Keratinocyte (primary cell): ENCODE data around the gene KRT71. TPM values are rescaled to one million over a fixed set of nuclear protein-coding genes. Genes with fewer than 3 reads are reported as not detected.
A peak's percentile ranks its signal among the peaks of the same experiment; 100 is the strongest.

Experiments
- DNase-seq: peaks from one replicate; pipeline ENCODE4 v3.0.0-alpha.2; 2011; ENCODE audit warnings: low read depth, missing footprints, low spot score
- FAIRE-seq: peaks from 2 replicates; lab custom pipeline; 2011; peaks lifted over from hg19 to GRCh38; lab: Jason Lieb, UNC
- H2AFZ ChIP-seq: 2 replicates; pipeline ENCODE4 v1.6.0; 2012; ENCODE audit warnings: low read length, control low read depth, inconsistent platforms; ENCODE audit not compliant: control insufficient read depth
- H3K27ac ChIP-seq: 2 replicates; pipeline ENCODE4 v1.5.1; 2011; ENCODE audit warnings: low read length; ENCODE audit not compliant: control insufficient read depth, insufficient read depth
- H3K27me3 ChIP-seq: 3 replicates; pipeline ENCODE4 v1.6.0; 2011; ENCODE audit warnings: low read length; ENCODE audit not compliant: control insufficient read depth, insufficient read depth; ENCODE audit errors: extremely low read depth
- H3K36me3 ChIP-seq, 2 experiments: 2 replicates in 1 of 2; 3 replicates in 1 of 2; pipeline ENCODE4 v1.5.1; 2011; ENCODE audit warnings: low read length in 2 of 2, mild to moderate bottlenecking in 1 of 2; ENCODE audit not compliant: control insufficient read depth in 2 of 2, insufficient read depth in 2 of 2; ENCODE audit errors: extremely low read depth in 1 of 2
- H3K4me1 ChIP-seq: 3 replicates; pipeline ENCODE4 v1.5.1; 2011; ENCODE audit warnings: low read length; ENCODE audit not compliant: control insufficient read depth, insufficient read depth; ENCODE audit errors: extremely low read depth
- H3K4me2 ChIP-seq: 3 replicates; pipeline ENCODE4 v1.6.0; 2011; ENCODE audit warnings: low read depth, low read length; ENCODE audit not compliant: control insufficient read depth, insufficient read depth; ENCODE audit errors: extremely low read depth
- H3K4me3 ChIP-seq, 3 experiments: fragments of 200-600 bp in 1 of 3; sonication (generic) in 1 of 3; 2 replicates in 2 of 3; 3 replicates in 1 of 3; pipeline ENCODE4 v1.5.1; 2011 to 2016; ENCODE audit warnings: low read length in 3 of 3, mild to moderate bottlenecking in 3 of 3, control low read depth in 2 of 3, inconsistent platforms in 1 of 3, low read depth in 1 of 3, mixed read lengths in 1 of 3, mixed run types in 1 of 3, moderate library complexity in 1 of 3; ENCODE audit not compliant: control insufficient read depth in 2 of 3, insufficient read depth in 2 of 3; ENCODE audit errors: extremely low read depth in 1 of 3
- H3K79me2 ChIP-seq: 2 replicates; pipeline ENCODE4 v1.6.0; 2012; ENCODE audit warnings: low read length; ENCODE audit not compliant: control insufficient read depth, insufficient read depth
- H3K9ac ChIP-seq: 3 replicates; pipeline ENCODE4 v1.6.0; 2011; ENCODE audit warnings: low read length; ENCODE audit not compliant: control insufficient read depth, insufficient read depth; ENCODE audit errors: extremely low read depth
- H3K9me1 ChIP-seq: 3 replicates; pipeline ENCODE4 v1.6.0; 2011; ENCODE audit warnings: low read length; ENCODE audit not compliant: control insufficient read depth, insufficient read depth; ENCODE audit errors: extremely low read depth
- H3K9me3 ChIP-seq: 2 replicates; pipeline ENCODE4 v1.5.1; 2012; ENCODE audit warnings: low read depth, low read length; ENCODE audit not compliant: control insufficient read depth
- H4K20me1 ChIP-seq: 3 replicates; pipeline ENCODE4 v1.6.0; 2011; ENCODE audit warnings: low read length; ENCODE audit not compliant: control insufficient read depth, insufficient read depth; ENCODE audit errors: extremely low read depth
- CTCF ChIP-seq, 3 experiments: IDR thresholded peaks in 1 of 3; conservative IDR thresholded peaks in 1 of 3; optimal IDR thresholded peaks in 1 of 3; 2 replicates in 2 of 3; 3 replicates in 1 of 3; pipeline versions ENCODE3 to v1.5.1; 2011; ENCODE audit warnings: low read length in 3 of 3, mild to moderate bottlenecking in 3 of 3, moderate library complexity in 2 of 3, control low read depth in 1 of 3, inconsistent platforms in 1 of 3; ENCODE audit not compliant: insufficient read depth in 2 of 3; ENCODE audit errors: extremely low read depth in 1 of 3
- EZH2 ChIP-seq: IDR thresholded peaks from one replicate; pipeline ENCODE4 v1.6.1; 2012; ENCODE audit warnings: inconsistent platforms, mild to moderate bottlenecking, low read length, moderate library complexity
- dilution Hi-C: fragments of 300-500 bp; cut with MboI; formaldehyde crosslinking; loops from one replicate; pipeline ENCODE4 v1.7.0; 2020; ENCODE audit warnings: low sequenced_read_pairs; ENCODE audit not compliant: extremely low pct_ligation_motif_present
- polyA plus RNA-seq, 5 experiments: library from polyadenylated mRNA; depleted of rRNA in 3 of 5; stranded (reverse) in 3 of 5; stranded (forward) in 1 of 5; unstranded in 1 of 5; fragments of >200 nt; gene quantifications; 1 replicate in 1 of 5; 2 replicates in 3 of 5; 3 replicates in 1 of 5; pipeline versions ENCODE4 v1.2.1 to v1.2.3, GENCODE V29; 2011 to 2012; ENCODE audit warnings: missing spikeins in 2 of 5, low read depth in 1 of 5, low replicate concordance in 1 of 5

Gene KRT71
- polyA plus RNA-seq, 1 donor (not counting 4 experiments of a cell fraction or from before 2014, with no cell fraction given): not detected

GRCh38 chr12:52521568-52522266 is 31.2 kb downstream of the KRT71 start:
- Histone ChIP-seq H3K27me3 (no peaks in the 10 kb centered on the region), H3K9ac (peak overlapping the region; percentile 92), H3K27ac (peak overlapping the region; percentile 98), H3K36me3 (peaks cover 16 to 28% of the 10 kb centered on the region in 2 experiments), H3K9me3 (no peaks in the 10 kb centered on the region), H3K4me3 (peak overlapping the region; percentile 30 to 66 (median 64)), H3K9me1 (no peaks in the 10 kb centered on the region), H4K20me1 (peaks cover 33% of the 10 kb centered on the region), H3K4me1 (peaks cover 75% of the 10 kb centered on the region), H3K79me2 (peaks cover 22% of the 10 kb centered on the region), H3K4me2 (peak overlapping the region; percentile 96), H2AFZ (no peak overlapping the region)
- TF ChIP-seq CTCF (optimal IDR thresholded peaks at IDR 0.05 in 1 of 3, IDR thresholded peaks at IDR 0.05 in 1 of 3, conservative IDR thresholded peaks at IDR 0.05 in 1 of 3; ENCODE audit: extremely low read depth in 1 of 3, insufficient read depth in 2 of 3, low read length in 3 of 3) (no peak), EZH2 (no peak)
- DNase-seq (peak; percentile 94), FAIRE-seq (no peak)
- dilution Hi-C loops: no loop called here

GRCh38 chr12:52521175-52521567 is 31.8 kb downstream of the KRT71 start:
- peak; percentile 95 for FAIRE-seq
- Histone ChIP-seq H4K20me1 (peaks cover 39% of the 10 kb centered on the region), H3K4me2 (peak overlapping the region; percentile 96), H3K9me3 (no peaks in the 10 kb centered on the region), H3K4me3 (peak overlapping the region; percentile 49 to 96 (median 64)), H3K27me3 (no peaks in the 10 kb centered on the region), H3K9me1 (no peaks in the 10 kb centered on the region), H3K9ac (peak overlapping the region; percentile 92), H3K4me1 (peaks cover 75% of the 10 kb centered on the region), H3K79me2 (peaks cover 22% of the 10 kb centered on the region), H2AFZ (no peak overlapping the region), H3K36me3 (peaks cover 21 to 32% of the 10 kb centered on the region in 2 experiments), H3K27ac (peak overlapping the region; percentile 98)
- peak; percentile 94 for DNase-seq
- no peak for TF ChIP-seq EZH2
- TF ChIP-seq CTCF (optimal IDR thresholded peaks at IDR 0.05 in 1 of 3, IDR thresholded peaks at IDR 0.05 in 1 of 3, conservative IDR thresholded peaks at IDR 0.05 in 1 of 3; ENCODE audit: extremely low read depth in 1 of 3, insufficient read depth in 2 of 3, low read length in 3 of 3): no peak
- dilution Hi-C loops: no loop called here
